WTC11 (cell line): ENCODE results near the gene PPP4C. TPM values are rescaled to one million over a fixed set of nuclear protein-coding genes. Genes with fewer than 3 reads are reported as not detected.

Experiments
- FOXJ3 ChIP-seq: sonication (generic); formaldehyde crosslinking; IDR thresholded peaks from 2 replicates; pipeline ENCODE4 v1.9.0; 2021; ENCODE audit warnings: missing genetic modification reagents, mild to moderate bottlenecking, borderline replicate concordance
- JUN ChIP-seq: sonication (generic); formaldehyde crosslinking; IDR thresholded peaks from 2 replicates; pipeline ENCODE4 v1.8.0; 2023; ENCODE audit warnings: mild to moderate bottlenecking, missing genetic modification reagents
- NR1H2 ChIP-seq: sonication (generic); formaldehyde crosslinking; IDR thresholded peaks from 2 replicates; pipeline ENCODE4 v1.9.0; 2021; ENCODE audit warnings: mild to moderate bottlenecking, moderate library complexity, missing genetic modification reagents
- TCF7 ChIP-seq: sonication (generic); formaldehyde crosslinking; IDR thresholded peaks from 2 replicates; pipeline ENCODE4 v1.8.0; 2022; ENCODE audit warnings: mild to moderate bottlenecking, low read depth, missing genetic modification reagents, moderate library complexity
- TEAD4 ChIP-seq: sonication (generic); formaldehyde crosslinking; IDR thresholded peaks from 2 replicates; pipeline ENCODE4 v1.8.0; 2022; ENCODE audit warnings: mild to moderate bottlenecking, missing genetic modification reagents
- ZNF121 ChIP-seq: sonication (generic); formaldehyde crosslinking; IDR thresholded peaks from 2 replicates; pipeline ENCODE4 v1.8.0; 2023; ENCODE audit warnings: missing genetic modification reagents
- ZNF219 ChIP-seq: sonication (generic); formaldehyde crosslinking; IDR thresholded peaks from 2 replicates; pipeline ENCODE4 v1.8.0; 2023; ENCODE audit warnings: missing genetic modification reagents, mild to moderate bottlenecking, borderline replicate concordance
- total RNA-seq: library from RNA; stranded (reverse); gene quantifications from 3 replicates; pipeline ENCODE4 v1.2.3, GENCODE V29; 2021
- TF ChIP-seq, protein P1 (sequence below): sonication (generic); formaldehyde crosslinking; IDR thresholded peaks from 2 replicates; pipeline ENCODE4 v1.8.0; 2022; ENCODE audit warnings: missing genetic modification reagents
- TF ChIP-seq, protein P2 (sequence below): sonication (generic); formaldehyde crosslinking; IDR thresholded peaks from 2 replicates; pipeline ENCODE4 v1.8.0; 2023; ENCODE audit warnings: mild to moderate bottlenecking, missing genetic modification reagents
- TF ChIP-seq, protein P3 (sequence below): sonication (generic); formaldehyde crosslinking; IDR thresholded peaks from 2 replicates; pipeline ENCODE4 v1.8.1; 2023; ENCODE audit warnings: mild to moderate bottlenecking, missing genetic modification reagents, moderate library complexity
- TF ChIP-seq, protein P4 (sequence below): fragments of 250-450 bp; sonication (Bioruptor Pico); IDR thresholded peaks from 2 replicates; pipeline ENCODE4 v1.9.0; 2021; ENCODE audit warnings: mild to moderate bottlenecking
- TF ChIP-seq, protein P5 (sequence below): sonication (generic); formaldehyde crosslinking; conservative IDR thresholded peaks from 2 replicates; pipeline ENCODE4 v1.8.1; 2022; ENCODE audit warnings: mild to moderate bottlenecking, missing genetic modification reagents
- TF ChIP-seq, protein P6 (sequence below): sonication (generic); formaldehyde crosslinking; IDR thresholded peaks from 2 replicates; pipeline ENCODE4 v1.8.1; 2022; ENCODE audit warnings: low read depth, mild to moderate bottlenecking, moderate library complexity, missing genetic modification reagents, borderline replicate concordance
- TF ChIP-seq, protein P7 (sequence below): sonication (generic); formaldehyde crosslinking; IDR thresholded peaks from 2 replicates; pipeline ENCODE4 v1.8.0; 2022; ENCODE audit warnings: mild to moderate bottlenecking, missing genetic modification reagents
- TF ChIP-seq, protein P8 (sequence below): sonication (generic); formaldehyde crosslinking; IDR thresholded peaks from 2 replicates; pipeline ENCODE4 v1.8.1; 2023; ENCODE audit warnings: mild to moderate bottlenecking, missing genetic modification reagents
- TF ChIP-seq, protein P9 (sequence below): fragments of 250-450 bp; sonication (Bioruptor Pico); IDR thresholded peaks from 2 replicates; pipeline ENCODE4 v1.9.0; 2021; ENCODE audit warnings: mild to moderate bottlenecking, borderline replicate concordance

Gene PPP4C
- total RNA-seq, 1 experiment from 2014 or later, result 164 TPM

DNA sequence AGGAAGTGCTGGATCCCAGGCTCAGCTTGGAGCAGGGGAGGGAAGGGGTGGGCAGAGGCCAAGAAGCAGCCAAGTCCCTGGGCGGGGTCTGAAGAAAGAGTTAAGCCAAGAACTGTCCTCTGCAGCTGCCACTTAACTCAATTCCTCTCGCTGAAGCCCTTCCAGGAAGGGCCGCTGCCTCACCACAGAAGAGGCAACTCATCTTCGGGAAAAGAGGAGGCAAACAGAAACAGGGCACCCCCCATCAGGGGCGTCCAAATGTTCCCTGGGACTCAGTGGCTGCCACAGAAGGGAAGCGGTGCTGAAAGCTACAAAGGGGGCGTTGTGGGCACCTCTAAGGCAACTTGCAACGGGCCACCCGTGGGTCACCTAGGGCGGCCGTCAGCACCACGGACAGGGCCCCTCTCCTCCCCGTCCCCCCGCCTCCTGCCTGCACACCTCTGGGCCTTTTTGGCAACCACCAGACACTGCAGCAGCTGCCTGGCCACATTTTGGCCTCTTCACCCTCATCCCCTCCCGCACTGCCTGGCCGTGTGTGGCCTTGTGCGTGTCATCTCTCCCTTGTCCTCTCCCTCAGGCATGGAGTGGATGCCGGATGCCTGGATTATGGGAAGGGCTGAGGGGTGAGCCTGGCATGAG, 47.2 kb upstream of the PPP4C start (continued):
- TF ChIP-seq, protein P1, sequence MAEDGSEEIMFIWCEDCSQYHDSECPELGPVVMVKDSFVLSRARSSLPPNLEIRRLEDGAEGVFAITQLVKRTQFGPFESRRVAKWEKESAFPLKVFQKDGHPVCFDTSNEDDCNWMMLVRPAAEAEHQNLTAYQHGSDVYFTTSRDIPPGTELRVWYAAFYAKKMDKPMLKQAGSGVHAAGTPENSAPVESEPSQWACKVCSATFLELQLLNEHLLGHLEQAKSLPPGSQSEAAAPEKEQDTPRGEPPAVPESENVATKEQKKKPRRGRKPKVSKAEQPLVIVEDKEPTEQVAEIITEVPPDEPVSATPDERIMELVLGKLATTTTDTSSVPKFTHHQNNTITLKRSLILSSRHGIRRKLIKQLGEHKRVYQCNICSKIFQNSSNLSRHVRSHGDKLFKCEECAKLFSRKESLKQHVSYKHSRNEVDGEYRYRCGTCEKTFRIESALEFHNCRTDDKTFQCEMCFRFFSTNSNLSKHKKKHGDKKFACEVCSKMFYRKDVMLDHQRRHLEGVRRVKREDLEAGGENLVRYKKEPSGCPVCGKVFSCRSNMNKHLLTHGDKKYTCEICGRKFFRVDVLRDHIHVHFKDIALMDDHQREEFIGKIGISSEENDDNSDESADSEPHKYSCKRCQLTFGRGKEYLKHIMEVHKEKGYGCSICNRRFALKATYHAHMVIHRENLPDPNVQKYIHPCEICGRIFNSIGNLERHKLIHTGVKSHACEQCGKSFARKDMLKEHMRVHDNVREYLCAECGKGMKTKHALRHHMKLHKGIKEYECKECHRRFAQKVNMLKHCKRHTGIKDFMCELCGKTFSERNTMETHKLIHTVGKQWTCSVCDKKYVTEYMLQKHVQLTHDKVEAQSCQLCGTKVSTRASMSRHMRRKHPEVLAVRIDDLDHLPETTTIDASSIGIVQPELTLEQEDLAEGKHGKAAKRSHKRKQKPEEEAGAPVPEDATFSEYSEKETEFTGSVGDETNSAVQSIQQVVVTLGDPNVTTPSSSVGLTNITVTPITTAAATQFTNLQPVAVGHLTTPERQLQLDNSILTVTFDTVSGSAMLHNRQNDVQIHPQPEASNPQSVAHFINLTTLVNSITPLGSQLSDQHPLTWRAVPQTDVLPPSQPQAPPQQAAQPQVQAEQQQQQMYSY, result no peak
- TF ChIP-seq FOXJ3 (CRISPR knock-in tag), result no peak
- TF ChIP-seq, protein P2, sequence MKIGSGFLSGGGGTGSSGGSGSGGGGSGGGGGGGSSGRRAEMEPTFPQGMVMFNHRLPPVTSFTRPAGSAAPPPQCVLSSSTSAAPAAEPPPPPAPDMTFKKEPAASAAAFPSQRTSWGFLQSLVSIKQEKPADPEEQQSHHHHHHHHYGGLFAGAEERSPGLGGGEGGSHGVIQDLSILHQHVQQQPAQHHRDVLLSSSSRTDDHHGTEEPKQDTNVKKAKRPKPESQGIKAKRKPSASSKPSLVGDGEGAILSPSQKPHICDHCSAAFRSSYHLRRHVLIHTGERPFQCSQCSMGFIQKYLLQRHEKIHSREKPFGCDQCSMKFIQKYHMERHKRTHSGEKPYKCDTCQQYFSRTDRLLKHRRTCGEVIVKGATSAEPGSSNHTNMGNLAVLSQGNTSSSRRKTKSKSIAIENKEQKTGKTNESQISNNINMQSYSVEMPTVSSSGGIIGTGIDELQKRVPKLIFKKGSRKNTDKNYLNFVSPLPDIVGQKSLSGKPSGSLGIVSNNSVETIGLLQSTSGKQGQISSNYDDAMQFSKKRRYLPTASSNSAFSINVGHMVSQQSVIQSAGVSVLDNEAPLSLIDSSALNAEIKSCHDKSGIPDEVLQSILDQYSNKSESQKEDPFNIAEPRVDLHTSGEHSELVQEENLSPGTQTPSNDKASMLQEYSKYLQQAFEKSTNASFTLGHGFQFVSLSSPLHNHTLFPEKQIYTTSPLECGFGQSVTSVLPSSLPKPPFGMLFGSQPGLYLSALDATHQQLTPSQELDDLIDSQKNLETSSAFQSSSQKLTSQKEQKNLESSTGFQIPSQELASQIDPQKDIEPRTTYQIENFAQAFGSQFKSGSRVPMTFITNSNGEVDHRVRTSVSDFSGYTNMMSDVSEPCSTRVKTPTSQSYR (CRISPR knock-in tag), result 0 out of 2 replicates have a peak, but pooled peaks have one; percentile 35
- no peak for TF ChIP-seq TCF7
- TF ChIP-seq, protein P3, sequence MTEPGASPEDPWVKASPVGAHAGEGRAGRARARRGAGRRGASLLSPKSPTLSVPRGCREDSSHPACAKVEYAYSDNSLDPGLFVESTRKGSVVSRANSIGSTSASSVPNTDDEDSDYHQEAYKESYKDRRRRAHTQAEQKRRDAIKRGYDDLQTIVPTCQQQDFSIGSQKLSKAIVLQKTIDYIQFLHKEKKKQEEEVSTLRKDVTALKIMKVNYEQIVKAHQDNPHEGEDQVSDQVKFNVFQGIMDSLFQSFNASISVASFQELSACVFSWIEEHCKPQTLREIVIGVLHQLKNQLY, result 0 out of 2 replicates have a peak, but pooled peaks have one; percentile 30
- peak; percentile 82; the same call in 1 of the 2 replicates for TF ChIP-seq TEAD4 (CRISPR knock-in tag)
- TF ChIP-seq NR1H2 (CRISPR knock-in tag), result no peak
- TF ChIP-seq, protein P4, sequence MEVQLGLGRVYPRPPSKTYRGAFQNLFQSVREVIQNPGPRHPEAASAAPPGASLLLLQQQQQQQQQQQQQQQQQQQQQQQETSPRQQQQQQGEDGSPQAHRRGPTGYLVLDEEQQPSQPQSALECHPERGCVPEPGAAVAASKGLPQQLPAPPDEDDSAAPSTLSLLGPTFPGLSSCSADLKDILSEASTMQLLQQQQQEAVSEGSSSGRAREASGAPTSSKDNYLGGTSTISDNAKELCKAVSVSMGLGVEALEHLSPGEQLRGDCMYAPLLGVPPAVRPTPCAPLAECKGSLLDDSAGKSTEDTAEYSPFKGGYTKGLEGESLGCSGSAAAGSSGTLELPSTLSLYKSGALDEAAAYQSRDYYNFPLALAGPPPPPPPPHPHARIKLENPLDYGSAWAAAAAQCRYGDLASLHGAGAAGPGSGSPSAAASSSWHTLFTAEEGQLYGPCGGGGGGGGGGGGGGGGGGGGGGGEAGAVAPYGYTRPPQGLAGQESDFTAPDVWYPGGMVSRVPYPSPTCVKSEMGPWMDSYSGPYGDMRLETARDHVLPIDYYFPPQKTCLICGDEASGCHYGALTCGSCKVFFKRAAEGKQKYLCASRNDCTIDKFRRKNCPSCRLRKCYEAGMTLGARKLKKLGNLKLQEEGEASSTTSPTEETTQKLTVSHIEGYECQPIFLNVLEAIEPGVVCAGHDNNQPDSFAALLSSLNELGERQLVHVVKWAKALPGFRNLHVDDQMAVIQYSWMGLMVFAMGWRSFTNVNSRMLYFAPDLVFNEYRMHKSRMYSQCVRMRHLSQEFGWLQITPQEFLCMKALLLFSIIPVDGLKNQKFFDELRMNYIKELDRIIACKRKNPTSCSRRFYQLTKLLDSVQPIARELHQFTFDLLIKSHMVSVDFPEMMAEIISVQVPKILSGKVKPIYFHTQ (CRISPR knock-in tag), result no peak
- TF ChIP-seq ZNF121 (CRISPR knock-in tag), result peak; percentile 81
- TF ChIP-seq, protein P5, sequence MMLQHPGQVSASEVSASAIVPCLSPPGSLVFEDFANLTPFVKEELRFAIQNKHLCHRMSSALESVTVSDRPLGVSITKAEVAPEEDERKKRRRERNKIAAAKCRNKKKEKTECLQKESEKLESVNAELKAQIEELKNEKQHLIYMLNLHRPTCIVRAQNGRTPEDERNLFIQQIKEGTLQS (CRISPR knock-in tag), result no peak
- peak; percentile 90; the same call in 1 of the 2 replicates for TF ChIP-seq ZNF219 (CRISPR knock-in tag)
- TF ChIP-seq, protein P6, sequence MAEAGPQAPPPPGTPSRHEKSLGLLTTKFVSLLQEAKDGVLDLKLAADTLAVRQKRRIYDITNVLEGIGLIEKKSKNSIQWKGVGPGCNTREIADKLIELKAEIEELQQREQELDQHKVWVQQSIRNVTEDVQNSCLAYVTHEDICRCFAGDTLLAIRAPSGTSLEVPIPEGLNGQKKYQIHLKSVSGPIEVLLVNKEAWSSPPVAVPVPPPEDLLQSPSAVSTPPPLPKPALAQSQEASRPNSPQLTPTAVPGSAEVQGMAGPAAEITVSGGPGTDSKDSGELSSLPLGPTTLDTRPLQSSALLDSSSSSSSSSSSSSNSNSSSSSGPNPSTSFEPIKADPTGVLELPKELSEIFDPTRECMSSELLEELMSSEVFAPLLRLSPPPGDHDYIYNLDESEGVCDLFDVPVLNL, result 0 out of 2 replicates have a peak, but pooled peaks have one; percentile 58
- peak; percentile 90 for TF ChIP-seq JUN (CRISPR knock-in tag)
- TF ChIP-seq, protein P7, sequence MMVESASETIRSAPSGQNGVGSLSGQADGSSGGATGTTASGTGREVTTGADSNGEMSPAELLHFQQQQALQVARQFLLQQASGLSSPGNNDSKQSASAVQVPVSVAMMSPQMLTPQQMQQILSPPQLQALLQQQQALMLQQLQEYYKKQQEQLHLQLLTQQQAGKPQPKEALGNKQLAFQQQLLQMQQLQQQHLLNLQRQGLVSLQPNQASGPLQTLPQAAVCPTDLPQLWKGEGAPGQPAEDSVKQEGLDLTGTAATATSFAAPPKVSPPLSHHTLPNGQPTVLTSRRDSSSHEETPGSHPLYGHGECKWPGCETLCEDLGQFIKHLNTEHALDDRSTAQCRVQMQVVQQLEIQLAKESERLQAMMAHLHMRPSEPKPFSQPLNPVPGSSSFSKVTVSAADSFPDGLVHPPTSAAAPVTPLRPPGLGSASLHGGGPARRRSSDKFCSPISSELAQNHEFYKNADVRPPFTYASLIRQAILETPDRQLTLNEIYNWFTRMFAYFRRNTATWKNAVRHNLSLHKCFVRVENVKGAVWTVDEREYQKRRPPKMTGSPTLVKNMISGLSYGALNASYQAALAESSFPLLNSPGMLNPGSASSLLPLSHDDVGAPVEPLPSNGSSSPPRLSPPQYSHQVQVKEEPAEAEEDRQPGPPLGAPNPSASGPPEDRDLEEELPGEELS (CRISPR knock-in tag), result peak; percentile 76; the same call in 1 of the 2 replicates
- TF ChIP-seq, protein P8, sequence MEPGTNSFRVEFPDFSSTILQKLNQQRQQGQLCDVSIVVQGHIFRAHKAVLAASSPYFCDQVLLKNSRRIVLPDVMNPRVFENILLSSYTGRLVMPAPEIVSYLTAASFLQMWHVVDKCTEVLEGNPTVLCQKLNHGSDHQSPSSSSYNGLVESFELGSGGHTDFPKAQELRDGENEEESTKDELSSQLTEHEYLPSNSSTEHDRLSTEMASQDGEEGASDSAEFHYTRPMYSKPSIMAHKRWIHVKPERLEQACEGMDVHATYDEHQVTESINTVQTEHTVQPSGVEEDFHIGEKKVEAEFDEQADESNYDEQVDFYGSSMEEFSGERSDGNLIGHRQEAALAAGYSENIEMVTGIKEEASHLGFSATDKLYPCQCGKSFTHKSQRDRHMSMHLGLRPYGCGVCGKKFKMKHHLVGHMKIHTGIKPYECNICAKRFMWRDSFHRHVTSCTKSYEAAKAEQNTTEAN (CRISPR knock-in tag), result 0 out of 2 replicates have a peak, but pooled peaks have one; percentile 21
- TF ChIP-seq, protein P9, sequence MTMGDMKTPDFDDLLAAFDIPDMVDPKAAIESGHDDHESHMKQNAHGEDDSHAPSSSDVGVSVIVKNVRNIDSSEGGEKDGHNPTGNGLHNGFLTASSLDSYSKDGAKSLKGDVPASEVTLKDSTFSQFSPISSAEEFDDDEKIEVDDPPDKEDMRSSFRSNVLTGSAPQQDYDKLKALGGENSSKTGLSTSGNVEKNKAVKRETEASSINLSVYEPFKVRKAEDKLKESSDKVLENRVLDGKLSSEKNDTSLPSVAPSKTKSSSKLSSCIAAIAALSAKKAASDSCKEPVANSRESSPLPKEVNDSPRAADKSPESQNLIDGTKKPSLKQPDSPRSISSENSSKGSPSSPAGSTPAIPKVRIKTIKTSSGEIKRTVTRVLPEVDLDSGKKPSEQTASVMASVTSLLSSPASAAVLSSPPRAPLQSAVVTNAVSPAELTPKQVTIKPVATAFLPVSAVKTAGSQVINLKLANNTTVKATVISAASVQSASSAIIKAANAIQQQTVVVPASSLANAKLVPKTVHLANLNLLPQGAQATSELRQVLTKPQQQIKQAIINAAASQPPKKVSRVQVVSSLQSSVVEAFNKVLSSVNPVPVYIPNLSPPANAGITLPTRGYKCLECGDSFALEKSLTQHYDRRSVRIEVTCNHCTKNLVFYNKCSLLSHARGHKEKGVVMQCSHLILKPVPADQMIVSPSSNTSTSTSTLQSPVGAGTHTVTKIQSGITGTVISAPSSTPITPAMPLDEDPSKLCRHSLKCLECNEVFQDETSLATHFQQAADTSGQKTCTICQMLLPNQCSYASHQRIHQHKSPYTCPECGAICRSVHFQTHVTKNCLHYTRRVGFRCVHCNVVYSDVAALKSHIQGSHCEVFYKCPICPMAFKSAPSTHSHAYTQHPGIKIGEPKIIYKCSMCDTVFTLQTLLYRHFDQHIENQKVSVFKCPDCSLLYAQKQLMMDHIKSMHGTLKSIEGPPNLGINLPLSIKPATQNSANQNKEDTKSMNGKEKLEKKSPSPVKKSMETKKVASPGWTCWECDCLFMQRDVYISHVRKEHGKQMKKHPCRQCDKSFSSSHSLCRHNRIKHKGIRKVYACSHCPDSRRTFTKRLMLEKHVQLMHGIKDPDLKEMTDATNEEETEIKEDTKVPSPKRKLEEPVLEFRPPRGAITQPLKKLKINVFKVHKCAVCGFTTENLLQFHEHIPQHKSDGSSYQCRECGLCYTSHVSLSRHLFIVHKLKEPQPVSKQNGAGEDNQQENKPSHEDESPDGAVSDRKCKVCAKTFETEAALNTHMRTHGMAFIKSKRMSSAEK (CRISPR knock-in tag), result no peak
